LNCAP (cell line): ENCODE measurements around the gene LRRFIP1.

Source experiments
- CTCF ChIP-seq: fragments of 450-650 bp; IDR thresholded peaks from 2 replicates; pipeline ENCODE4 v1.5.1; 2017; ENCODE audit warnings: mild to moderate bottlenecking

The LRRFIP1 gene

GRCh38 chr2:237735798-237736197 is 108.4 kb downstream of the LRRFIP1 start:
- no peak for TF ChIP-seq CTCF

GRCh38 chr2:237736783-237737182 is 109.4 kb downstream of the LRRFIP1 start:
- TF ChIP-seq CTCF, result no peak

GRCh38 chr2:237737196-237737865 is 109.9 kb downstream of the LRRFIP1 start:
- TF ChIP-seq CTCF, result no peak

GRCh38 chr2:237738255-237738654 is 110.9 kb downstream of the LRRFIP1 start:
- TF ChIP-seq CTCF, result no peak

- no peak for TF ChIP-seq CTCF
Observed at GRCh38 chr2:237739101-237739500, 111.7 kb downstream of the LRRFIP1 start.

GRCh38 chr2:237742191-237742590 is 114.8 kb downstream of the LRRFIP1 start:
- no peak for TF ChIP-seq CTCF

GRCh38 chr2:237742614-237743013 is 115.2 kb downstream of the LRRFIP1 start:
- no peak for TF ChIP-seq CTCF

GRCh38 chr2:237743024-237743423 is 115.6 kb downstream of the LRRFIP1 start:
- TF ChIP-seq CTCF, result no peak
